ENCODE data around the gene C1orf232.

DNA sequence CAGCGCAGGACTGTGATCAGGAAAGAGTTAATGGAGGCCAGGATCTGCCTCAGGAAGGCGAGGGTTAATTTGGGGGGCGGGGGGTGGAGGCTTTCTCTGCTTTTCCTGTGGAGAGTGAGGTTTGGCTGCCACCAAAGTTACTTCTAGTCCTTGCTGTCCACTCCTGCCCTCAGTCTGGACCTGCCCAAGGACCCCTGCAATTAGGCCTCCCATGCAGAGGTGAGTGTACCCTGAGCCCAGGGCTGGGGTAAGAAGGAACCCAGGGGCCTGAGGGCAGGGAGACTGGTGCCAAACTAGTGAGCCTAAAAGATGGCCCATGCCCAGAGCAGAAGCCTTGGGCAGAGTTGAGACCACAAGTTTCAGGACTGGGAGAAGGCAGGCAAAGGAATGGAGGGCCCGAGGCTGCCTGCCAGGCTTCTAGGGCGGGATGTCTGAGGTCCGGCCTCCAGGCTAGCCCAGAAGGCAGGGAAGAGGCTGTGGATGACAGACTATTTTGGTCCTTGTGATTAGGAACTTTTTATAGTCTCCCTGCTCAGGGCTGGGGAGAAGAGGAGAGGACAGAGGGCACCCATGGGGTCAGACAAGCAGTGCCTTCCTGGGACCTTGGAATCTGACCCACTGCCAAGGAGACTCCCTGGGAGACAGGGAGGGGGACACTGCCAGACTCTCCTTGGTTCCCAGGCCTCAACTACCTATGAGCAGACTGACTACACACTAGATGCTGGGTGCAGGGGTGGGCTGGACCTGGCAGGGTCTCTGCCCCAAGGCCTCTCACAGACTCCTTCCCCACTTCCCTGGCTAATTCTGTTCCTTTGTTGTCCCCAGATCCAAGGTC lies 9.6 kb downstream of the C1orf232 start, which contains the start of gene FAM110D:
- no peak for TF ChIP-seq EZH2 (IDR thresholded peaks at IDR 0.05)
- no peak for TF ChIP-seq POLR2AphosphoS5 (IDR thresholded peaks at IDR 0.05; ENCODE audit: borderline replicate concordance, low read depth, low read length)
